Body of pancreas (tissue), 4 donors: ENCODE data around the gene SH2B3. TPM values are rescaled to one million over a fixed set of nuclear protein-coding genes. Genes with fewer than 3 reads are reported as not detected.
A peak's percentile ranks its signal among the peaks of the same experiment; 100 is the strongest.

Experiments used
- ATAC-seq: fragments of 150-250 bp; one replicate; pipeline ENCODE4 v1.9.1; 2016
- DNase-seq, 4 donors: peaks; one replicate each; pipeline ENCODE4 v3.0.0-alpha.2; 2019
- H3K27ac ChIP-seq, 4 donors: fragments of 200-600 bp; sonication (generic); 1 replicate in 3 of 4; 2 replicates in 1 of 4; pipeline versions ENCODE4 v1.5.1 to v1.6.1; 2016 to 2019; ENCODE audit warnings: mild to moderate bottlenecking in 1 of 4, mixed read lengths in 1 of 4, moderate library complexity in 1 of 4
- H3K27me3 ChIP-seq, 2 donors: fragments of 200-600 bp; sonication (generic); one replicate each; pipeline ENCODE4 v1.6.0; 2016; ENCODE audit warnings: mild to moderate bottlenecking in 1 of 2
- H3K36me3 ChIP-seq, 2 donors: fragments of 200-600 bp; sonication (generic); replicated peaks in 1 of 2; 2 replicates each; pipeline ENCODE4 v1.5.1; 2016; ENCODE audit warnings: low read depth in 2 of 2; ENCODE audit not compliant: insufficient read depth in 1 of 2
- H3K4me1 ChIP-seq: fragments of 200-600 bp; sonication (generic); one replicate; pipeline ENCODE4 v1.6.0; 2016
- H3K4me3 ChIP-seq, 2 donors: fragments of 200-600 bp; sonication (generic); 1 replicate in 1 of 2; 2 replicates in 1 of 2; pipeline ENCODE4 v1.5.1; 2016 to 2019
- H3K9me3 ChIP-seq, 3 donors: fragments of 200-600 bp; sonication (generic); 1 replicate in 2 of 3; 2 replicates in 1 of 3; pipeline ENCODE4 v1.5.1; 2016
- CTCF ChIP-seq, 7 experiments: fragments of 450-650 bp in 4 of 7; fragments of 200-600 bp in 3 of 7; sonication (generic) in 3 of 7; IDR thresholded peaks; one replicate each; pipeline ENCODE4 v1.5.1; 2016 to 2019; ENCODE audit warnings: antibody characterized with exemption in 7 of 7
- POLR2A ChIP-seq, 3 donors: fragments of 450-650 bp; IDR thresholded peaks; one replicate each; pipeline ENCODE4 v1.6.1; 2016; ENCODE audit warnings: antibody characterized with exemption in 3 of 3, mild to moderate bottlenecking in 2 of 3
- WGBS, 2 donors: methylation state at CpG; one replicate each; pipeline ENCODE4 v1.1.5; 2017; 5-methylcytosine and 5-hydroxymethylcytosine counted together
- intact Hi-C: fragments of 100-400 bp; cut with DNase I; formaldehyde crosslinking; loops from one replicate; pipeline ENCODE4 v1.15.1; 2023
- total RNA-seq, 2 donors: library from RNA; depleted of rRNA; stranded (reverse); fragments of >200 nt; gene quantifications; one replicate each; pipeline ENCODE4 v1.1.0, GENCODE V29; 2016

SH2B3 gene
- total RNA-seq, 2 donors from 2014 or later: 23.1 to 41.9 TPM

- no peak overlapping the region for H3K4me3 ChIP-seq
- peaks cover 60% of the 10 kb centered on the region for H3K4me1 ChIP-seq
- peak overlapping the region; percentile 72 to 82 (median 81) for H3K27ac ChIP-seq
- H3K9me3 ChIP-seq: no peaks in the 10 kb centered on the region
- intact Hi-C loops: no loop called here
- no peaks in the 10 kb centered on the region for H3K27me3 ChIP-seq
- DNase-seq: peak in 2 of 4 donors; percentile 5 to 9
- WGBS, 2 donors: 80 to 87% methylated on average over 2 to 8 of the region's 8 CpGs
- no peak for TF ChIP-seq CTCF (IDR thresholded peaks at IDR 0.05)
- TF ChIP-seq POLR2A (IDR thresholded peaks at IDR 0.05): no peak
- no peak for ATAC-seq
- peaks cover 0 to 4% of the 10 kb centered on the region in 2 donors for H3K36me3 ChIP-seq
These were observed 38.7 kb downstream of the SH2B3 start for GRCh38 chr12:111444314-111444924.

GRCh38 chr12:111444925-111445725 lies 39.4 kb downstream of the SH2B3 start:
- DNase-seq (peak; percentile 28 to 80 (median 56)), ATAC-seq (no peak)
- TF ChIP-seq POLR2A (IDR thresholded peaks at IDR 0.05) (no peak), CTCF (IDR thresholded peaks at IDR 0.05) (no peak)
- 53 to 66% methylated on average over 6 to 11 of the region's 11 CpGs for WGBS, 2 donors
- H3K36me3 ChIP-seq: peaks cover 0 to 4% of the 10 kb centered on the region in 2 donors
- H3K27me3 ChIP-seq: no peaks in the 10 kb centered on the region
- intact Hi-C loops: no loop called here
- peaks cover 60% of the 10 kb centered on the region for H3K4me1 ChIP-seq
- peak overlapping the region; percentile 72 to 82 (median 81) for H3K27ac ChIP-seq
- no peaks in the 10 kb centered on the region for H3K9me3 ChIP-seq
- H3K4me3 ChIP-seq: no peak overlapping the region

- DNase-seq: peak; percentile 87 to 96 (median 94)
- no peaks in the 10 kb centered on the region for H3K9me3 ChIP-seq
- peak overlapping the region; percentile 72 to 82 (median 81) for H3K27ac ChIP-seq
- H3K36me3 ChIP-seq: peaks cover 0 to 6% of the 10 kb centered on the region in 2 donors
- peaks cover 60% of the 10 kb centered on the region for H3K4me1 ChIP-seq
- no peak overlapping the region for H3K4me3 ChIP-seq
- 16 to 33% methylated on average over 4 to 6 of the region's 6 CpGs for WGBS, 2 donors
- intact Hi-C loops: no loop called here
- no peaks in the 10 kb centered on the region for H3K27me3 ChIP-seq
- ATAC-seq: peak; percentile 85
- TF ChIP-seq CTCF (IDR thresholded peaks at IDR 0.05) (no peak), POLR2A (IDR thresholded peaks at IDR 0.05) (peak in 2 of 3 donors; percentile 18 to 25)
These were observed 40.2 kb downstream of the SH2B3 start for GRCh38 chr12:111445726-111446581.

GRCh38 chr12:111446631-111447570 lies 41.2 kb downstream of the SH2B3 start:
- Histone ChIP-seq H3K4me3 (no peak overlapping the region), H3K27ac (peak overlapping the region; percentile 72 to 82 (median 81)), H3K27me3 (no peaks in the 10 kb centered on the region), H3K36me3 (peaks cover 0 to 6% of the 10 kb centered on the region in 2 donors), H3K9me3 (no peaks in the 10 kb centered on the region), H3K4me1 (peaks cover 60% of the 10 kb centered on the region)
- intact Hi-C loops: no loop called here
- ATAC-seq: no peak
- 77 to 79% methylated on average over 10 to 19 of the region's 20 CpGs for WGBS, 2 donors
- TF ChIP-seq POLR2A (IDR thresholded peaks at IDR 0.05) (no peak), CTCF (IDR thresholded peaks at IDR 0.05) (no peak)
- DNase-seq: peak in 3 of 4 donors; percentile 2 to 13 (median 9)
